ENCODE data around the gene KIF19. TPM values are rescaled to one million over a fixed set of nuclear protein-coding genes. Genes with fewer than 3 reads are reported as not detected.

Gene KIF19
- total RNA-seq, 1 experiment from 2014 or later = not detected

- ChIA-PET CTCF (interaction anchor here (0.8 to 2.0 kb wide), 3 partner anchors 15 to 270 kb away, joined by 3 to 7 read pairs (median 4); partner anchors contain the start of gene BTBD17), POLR2A (ENCODE audit: unreplicated experiment) (no interaction called here)
- no peak overlapping the region for H3K27ac ChIP-seq (ENCODE audit: low read length)
- H3K4me3 ChIP-seq (ENCODE audit: low read length) = no peak overlapping the region
- no peaks in the 10 kb centered on the region for H3K36me3 ChIP-seq (ENCODE audit: low read depth, low read length)
- no peak overlapping the region for H3K4me2 ChIP-seq (ENCODE audit: low read length)
- no peak for TF ChIP-seq EZH2phosphoT487 (IDR thresholded peaks at IDR 0.05; ENCODE audit: borderline replicate concordance, low read length)
- no peak for TF ChIP-seq EZH2 (IDR thresholded peaks at IDR 0.05; ENCODE audit: low read length, unreplicated experiment)
- no peak for TF ChIP-seq CTCF (conservative IDR thresholded peaks at IDR 0.05; ENCODE audit: low read depth, low read length)
- H3F3A ChIP-seq (ENCODE audit: low read length, unreplicated experiment) = no peaks in the 10 kb centered on the region
- H3K79me2 ChIP-seq (ENCODE audit: low read length) = no peaks in the 10 kb centered on the region
- no TSS peak for BruUV-seq (replicated peaks)
- no peaks in the 10 kb centered on the region for H4K20me1 ChIP-seq (ENCODE audit: low read length)
- no peaks in the 10 kb centered on the region for H3K27me3 ChIP-seq (ENCODE audit: low read length)
- no peaks in the 10 kb centered on the region for H3K9me3 ChIP-seq (ENCODE audit: low read length)
- H3K9ac ChIP-seq (ENCODE audit: low read length) = no peak overlapping the region
- DNase-seq (no peak), ATAC-seq (no peak)
- H3K9me2 ChIP-seq (replicated peaks; ENCODE audit: low read length) = no peaks in the 10 kb centered on the region
- peaks cover 21% of the 10 kb centered on the region for H3K4me1 ChIP-seq (ENCODE audit: insufficient read depth, low read length)
- no peak overlapping the region for H2AFZ ChIP-seq (ENCODE audit: low read length)
- intact Hi-C loops (cut with micrococcal nuclease) = no loop called here
Observed at GRCh38 chr17:74299226-74300009, 26.6 kb upstream of the KIF19 start.

- Histone ChIP-seq H3K4me2 (ENCODE audit: low read length) (no peak overlapping the region), H3K9ac (ENCODE audit: low read length) (no peak overlapping the region), H3K4me3 (ENCODE audit: low read length) (no peak overlapping the region), H3K4me1 (ENCODE audit: insufficient read depth, low read length) (no peaks in the 10 kb centered on the region), H4K20me1 (ENCODE audit: low read length) (no peaks in the 10 kb centered on the region), H3F3A (ENCODE audit: low read length, unreplicated experiment) (no peaks in the 10 kb centered on the region), H3K27ac (ENCODE audit: low read length) (no peak overlapping the region), H2AFZ (ENCODE audit: low read length) (no peak overlapping the region), H3K9me3 (ENCODE audit: low read length) (no peaks in the 10 kb centered on the region), H3K27me3 (ENCODE audit: low read length) (no peaks in the 10 kb centered on the region), H3K36me3 (ENCODE audit: low read depth, low read length) (no peaks in the 10 kb centered on the region), H3K9me2 (replicated peaks; ENCODE audit: low read length) (no peaks in the 10 kb centered on the region), H3K79me2 (ENCODE audit: low read length) (no peaks in the 10 kb centered on the region)
- ChIA-PET CTCF (no interaction called here), POLR2A (ENCODE audit: unreplicated experiment) (no interaction called here)
- intact Hi-C loops (cut with micrococcal nuclease) = no loop called here
- TF ChIP-seq EZH2 (IDR thresholded peaks at IDR 0.05; ENCODE audit: low read length, unreplicated experiment) (no peak), CTCF (conservative IDR thresholded peaks at IDR 0.05; ENCODE audit: low read depth, low read length) (no peak)
- ATAC-seq = no peak
- BruUV-seq (replicated peaks) = no TSS peak
- DNase-seq = no peak
Observed at GRCh38 chr17:74303305-74303704, 22.7 kb upstream of the KIF19 start.

GRCh38 chr17:74304184-74304583 lies 21.8 kb upstream of the KIF19 start:
- ChIA-PET CTCF (no interaction called here), POLR2A (ENCODE audit: unreplicated experiment) (no interaction called here)
- H3K9ac ChIP-seq (ENCODE audit: low read length) = no peak overlapping the region
- no peaks in the 10 kb centered on the region for H3K9me3 ChIP-seq (ENCODE audit: low read length)
- H4K20me1 ChIP-seq (ENCODE audit: low read length) = no peaks in the 10 kb centered on the region
- H3K36me3 ChIP-seq (ENCODE audit: low read depth, low read length) = no peaks in the 10 kb centered on the region
- no peaks in the 10 kb centered on the region for H3K4me1 ChIP-seq (ENCODE audit: insufficient read depth, low read length)
- H3K27ac ChIP-seq (ENCODE audit: low read length) = no peak overlapping the region
- TF ChIP-seq EZH2phosphoT487 (IDR thresholded peaks at IDR 0.05; ENCODE audit: borderline replicate concordance, low read length) (no peak), CTCF (conservative IDR thresholded peaks at IDR 0.05; ENCODE audit: low read depth, low read length) (no peak), EZH2 (IDR thresholded peaks at IDR 0.05; ENCODE audit: low read length, unreplicated experiment) (no peak)
- no peak overlapping the region for H2AFZ ChIP-seq (ENCODE audit: low read length)
- peaks cover 3% of the 10 kb centered on the region; the same call in 1 of the 2 replicates for H3K27me3 ChIP-seq (ENCODE audit: low read length)
- no peaks in the 10 kb centered on the region for H3K79me2 ChIP-seq (ENCODE audit: low read length)
- H3F3A ChIP-seq (ENCODE audit: low read length, unreplicated experiment) = no peaks in the 10 kb centered on the region
- no TSS peak for BruUV-seq (replicated peaks)
- no peak overlapping the region for H3K4me2 ChIP-seq (ENCODE audit: low read length)
- H3K4me3 ChIP-seq (ENCODE audit: low read length) = no peak overlapping the region
- H3K9me2 ChIP-seq (replicated peaks; ENCODE audit: low read length) = no peaks in the 10 kb centered on the region
- intact Hi-C loops (cut with micrococcal nuclease) = no loop called here
- ATAC-seq = no peak
- no peak for DNase-seq
